Measurements from ENCODE around the gene ZNF865. TPM values are rescaled to one million over a fixed set of nuclear protein-coding genes. Genes with fewer than 3 reads are reported as not detected.

The ZNF865 gene
- total RNA-seq, 1 donor from 2014 or later: 21.6 TPM

- peak; percentile 97 for DNase-seq (ENCODE audit: low spot score)
Measured at GRCh38 chr19:55586976-55587668, 18.3 kb upstream of the ZNF865 start.

GRCh38 chr19:55588738-55589137 lies 16.7 kb upstream of the ZNF865 start:
- no peak for DNase-seq (ENCODE audit: low spot score)

- DNase-seq (ENCODE audit: low spot score): no peak
Measured at GRCh38 chr19:55590109-55590508, 15.3 kb upstream of the ZNF865 start.

GRCh38 chr19:55590617-55591016 lies 14.8 kb upstream of the ZNF865 start:
- DNase-seq (ENCODE audit: low spot score): no peak

GRCh38 chr19:55591555-55591954 lies 13.9 kb upstream of the ZNF865 start:
- DNase-seq (ENCODE audit: low spot score): no peak

- no peak for DNase-seq (ENCODE audit: low spot score)
Measured at GRCh38 chr19:55592391-55593090, 12.9 kb upstream of the ZNF865 start.

GRCh38 chr19:55593096-55593772 lies 12.2 kb upstream of the ZNF865 start:
- no peak for DNase-seq (ENCODE audit: low spot score)

- no peak for DNase-seq (ENCODE audit: low spot score)
Measured at GRCh38 chr19:55594996-55595545, 10.4 kb upstream of the ZNF865 start.

GRCh38 chr19:55596304-55596703 lies 9.1 kb upstream of the ZNF865 start:
- no peak for DNase-seq (ENCODE audit: low spot score)

- DNase-seq (ENCODE audit: low spot score): no peak
Measured at GRCh38 chr19:55597501-55597921, 7.9 kb upstream of the ZNF865 start.

- no peak for DNase-seq (ENCODE audit: low spot score)
Measured at GRCh38 chr19:55598034-55598433, 7.4 kb upstream of the ZNF865 start.

GRCh38 chr19:55598719-55599467 lies 6.6 kb upstream of the ZNF865 start:
- peak; percentile 94 for DNase-seq (ENCODE audit: low spot score)

- DNase-seq (ENCODE audit: low spot score): peak; percentile 98
Measured at GRCh38 chr19:55599468-55599841, 6.0 kb upstream of the ZNF865 start, which contains the start of gene FIZ1. Gene FIZ1, minus strand, starts transcription at chr19:55599517. Its CDS starts 1,652 bp downstream, at chr19:55597865.

GRCh38 chr19:55599842-55600661 lies 5.4 kb upstream of the ZNF865 start, which contains the start of gene ZNF524:
Gene ZNF524, plus strand, starts transcription at chr19:55600288. Its CDS starts 1,825 bp downstream, at chr19:55602113.
- peak; percentile 85 for DNase-seq (ENCODE audit: low spot score)

GRCh38 chr19:55600662-55601028 lies 4.8 kb upstream of the ZNF865 start:
- DNase-seq (ENCODE audit: low spot score): no peak

GRCh38 chr19:55601084-55601483 lies 4.4 kb upstream of the ZNF865 start:
- DNase-seq (ENCODE audit: low spot score): no peak

GRCh38 chr19:55602104-55603001 lies 3.1 kb upstream of the ZNF865 start:
- DNase-seq (ENCODE audit: low spot score): no peak

- no peak for DNase-seq (ENCODE audit: low spot score)
Measured at GRCh38 chr19:55603115-55603514, 2.3 kb upstream of the ZNF865 start.

- DNase-seq (ENCODE audit: low spot score): no peak
Measured at GRCh38 chr19:55603581-55604292, 1.7 kb upstream of the ZNF865 start.
